ENCODE results near the gene CACNA2D3. TPM values are rescaled to one million over a fixed set of nuclear protein-coding genes. Genes with fewer than 3 reads are reported as not detected.

The CACNA2D3 gene
- total and polyA plus RNA-seq, 3 experiments from 2014 or later: not detected

DNA sequence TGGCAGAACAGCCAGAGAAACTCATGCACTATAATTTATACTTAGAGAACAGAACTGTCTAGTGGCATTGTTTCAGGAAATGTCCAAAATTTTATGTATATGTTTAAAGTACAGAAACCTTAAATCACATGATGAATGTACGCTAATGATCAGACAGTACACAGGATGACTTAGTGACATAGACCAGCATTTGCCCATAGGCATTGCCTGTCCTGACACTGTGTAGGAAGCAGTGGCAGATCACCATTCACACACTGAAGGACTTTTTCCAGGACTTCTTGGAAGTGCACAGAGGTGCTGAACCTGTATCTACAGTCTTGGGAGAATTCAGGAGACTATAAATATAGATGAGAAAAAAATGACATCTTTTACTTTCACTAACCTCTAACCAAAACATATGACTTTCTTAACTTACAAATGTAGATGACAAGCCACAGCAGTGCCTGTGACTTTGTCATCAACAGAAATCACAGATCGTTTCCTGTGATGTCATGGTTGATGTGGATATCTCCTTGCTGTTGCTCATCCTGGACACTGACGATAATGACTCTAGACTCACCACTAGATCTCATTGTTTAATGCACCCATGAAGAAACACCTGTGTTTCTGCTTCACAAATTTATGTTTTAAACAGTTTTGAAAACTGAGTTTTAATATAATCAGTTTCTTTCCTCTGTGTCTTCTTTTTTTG, 183.2 kb downstream of the CACNA2D3 start:
- Mint-ChIP-seq H3K36me3 (no peaks in the 10 kb centered on the region), H3K27ac (no peak overlapping the region), H3K27me3 (no peaks in the 10 kb centered on the region), H3K9me3 (peaks cover 0 to 6% (median 1%) of the 10 kb centered on the region in 5 donors), H3K4me3 (no peak overlapping the region), H3K4me1 (no peaks in the 10 kb centered on the region)
- Histone ChIP-seq H3K27me3 (ENCODE audit: insufficient read depth, low read length, poor library complexity, severe bottlenecking) (no peaks in the 10 kb centered on the region), H3K4me1 (ENCODE audit: insufficient read depth, low read length) (no peaks in the 10 kb centered on the region), H3K9me3 (ENCODE audit: low read length) (no peaks in the 10 kb centered on the region), H3K36me3 (ENCODE audit: insufficient read depth, low read length) (no peaks in the 10 kb centered on the region), H3K4me3 (ENCODE audit: low read length) (no peak overlapping the region), H3K27ac (ENCODE audit: low read depth, low read length) (no peak overlapping the region)
- ChIA-PET CTCF (no interaction called here), POLR2A (no interaction called here)
- DNase-seq: no peak

DNA sequence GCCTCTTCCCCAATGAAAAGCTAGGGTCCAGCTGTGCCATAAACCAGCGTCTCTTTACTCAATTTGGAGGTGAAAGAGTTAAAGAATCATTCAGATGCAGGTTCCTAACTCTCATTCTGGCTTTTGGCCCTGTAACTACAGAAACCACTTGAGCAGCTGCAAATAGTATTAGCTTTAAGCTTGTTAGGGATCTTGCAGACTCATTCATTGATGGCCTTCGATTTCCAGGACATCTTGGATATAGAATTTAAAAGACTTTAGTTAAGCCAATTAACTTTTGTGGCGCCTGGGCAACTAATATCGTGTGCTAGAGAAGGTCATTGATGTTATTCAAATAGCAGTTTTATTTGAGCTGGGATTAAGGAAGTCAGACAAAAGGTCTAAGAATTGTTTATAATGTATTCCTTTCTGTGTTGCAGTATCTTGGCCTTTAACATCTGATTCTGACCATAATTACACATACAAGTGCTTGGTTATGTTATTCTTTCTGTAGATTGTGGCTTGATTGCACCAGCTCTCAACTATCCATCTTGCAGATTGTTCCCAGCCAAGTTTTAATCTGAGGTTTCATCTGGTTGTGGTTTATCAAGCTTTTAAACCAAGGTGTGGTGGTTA, 185.3 kb downstream of the CACNA2D3 start:
- Mint-ChIP-seq H3K4me1 (no peaks in the 10 kb centered on the region), H3K4me3 (no peak overlapping the region), H3K27ac (no peak overlapping the region), H3K9me3 (peaks cover 0 to 6% (median 1%) of the 10 kb centered on the region in 5 donors), H3K36me3 (no peaks in the 10 kb centered on the region), H3K27me3 (no peaks in the 10 kb centered on the region)
- Histone ChIP-seq H3K4me3 (ENCODE audit: low read length) (no peak overlapping the region), H3K36me3 (ENCODE audit: insufficient read depth, low read length) (no peaks in the 10 kb centered on the region), H3K27ac (ENCODE audit: low read depth, low read length) (no peak overlapping the region), H3K4me1 (ENCODE audit: insufficient read depth, low read length) (no peaks in the 10 kb centered on the region), H3K27me3 (ENCODE audit: insufficient read depth, low read length, poor library complexity, severe bottlenecking) (no peaks in the 10 kb centered on the region), H3K9me3 (ENCODE audit: low read length) (no peaks in the 10 kb centered on the region)
- ChIA-PET POLR2A (no interaction called here), CTCF (interaction anchor here (0.9 kb wide), 1 partner anchor 10 kb away, joined by 3 read pairs; no protein-coding TSS in a partner anchor)
- no peak for DNase-seq

DNA sequence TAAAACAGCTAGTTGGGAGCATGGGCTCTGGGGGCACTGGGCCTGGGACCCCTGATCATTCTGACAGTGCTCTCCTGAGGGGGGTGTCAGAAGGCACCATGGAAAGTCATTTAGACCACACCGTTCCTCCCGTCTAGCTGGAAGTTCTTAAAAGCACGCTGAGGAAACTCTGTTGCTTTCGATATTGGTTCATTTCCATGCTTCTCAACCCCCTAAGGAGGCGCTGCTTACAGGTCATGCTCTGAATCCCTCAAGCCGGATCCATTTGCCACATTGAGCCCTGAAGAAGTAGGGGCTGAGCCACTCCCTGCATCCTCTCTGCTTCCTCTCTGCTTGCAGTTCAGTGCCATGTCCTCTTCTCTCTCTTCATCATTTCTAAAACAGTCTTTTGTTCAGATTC, 187.2 kb downstream of the CACNA2D3 start:
- Mint-ChIP-seq H3K27me3 (no peaks in the 10 kb centered on the region), H3K27ac (no peak overlapping the region), H3K9me3 (peaks cover 0 to 6% (median 3%) of the 10 kb centered on the region in 5 donors), H3K36me3 (no peaks in the 10 kb centered on the region), H3K4me1 (no peaks in the 10 kb centered on the region), H3K4me3 (no peak overlapping the region)
- H3K27me3 ChIP-seq (ENCODE audit: insufficient read depth, low read length, poor library complexity, severe bottlenecking): no peaks in the 10 kb centered on the region
- no peak overlapping the region for H3K4me3 ChIP-seq (ENCODE audit: low read length)
- DNase-seq: no peak
- no peaks in the 10 kb centered on the region for H3K9me3 ChIP-seq (ENCODE audit: low read length)
- H3K4me1 ChIP-seq (ENCODE audit: insufficient read depth, low read length): no peaks in the 10 kb centered on the region
- no peaks in the 10 kb centered on the region for H3K36me3 ChIP-seq (ENCODE audit: insufficient read depth, low read length)
- no peak overlapping the region for H3K27ac ChIP-seq (ENCODE audit: low read depth, low read length)
- ChIA-PET POLR2A (no interaction called here), CTCF (no interaction called here)

DNA sequence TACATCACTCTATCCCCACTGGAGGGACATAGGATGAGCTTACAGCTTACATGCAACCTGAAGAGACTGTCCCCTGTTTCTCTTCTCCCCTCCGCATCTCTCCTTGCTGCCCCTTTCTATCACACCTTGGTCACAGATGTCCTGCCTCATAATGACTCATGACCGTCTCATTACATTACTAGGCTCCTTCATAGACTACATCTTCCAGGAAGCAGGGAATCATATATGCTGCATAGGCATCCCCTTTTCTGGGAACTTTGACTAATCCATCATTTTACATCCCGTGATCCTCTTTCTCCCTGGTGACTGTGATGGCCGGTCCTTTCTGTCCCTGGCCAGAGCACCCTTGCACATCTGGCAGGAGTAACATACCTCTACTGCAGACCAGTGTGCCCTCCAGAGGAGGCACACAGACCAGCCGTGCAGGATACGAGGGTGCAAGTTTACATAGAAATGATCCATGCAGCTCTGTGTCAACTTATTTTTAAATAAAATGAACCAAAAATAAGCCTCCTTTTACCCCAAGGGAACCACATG, 188.9 kb downstream of the CACNA2D3 start:
- no peaks in the 10 kb centered on the region for H3K9me3 ChIP-seq (ENCODE audit: low read length)
- Mint-ChIP-seq H3K36me3 (no peaks in the 10 kb centered on the region), H3K4me1 (no peaks in the 10 kb centered on the region), H3K4me3 (no peak overlapping the region), H3K27me3 (no peaks in the 10 kb centered on the region), H3K27ac (no peak overlapping the region), H3K9me3 (peaks cover 0 to 6% (median 3%) of the 10 kb centered on the region in 5 donors)
- H3K27ac ChIP-seq (ENCODE audit: low read depth, low read length): no peak overlapping the region
- no peaks in the 10 kb centered on the region for H3K36me3 ChIP-seq (ENCODE audit: insufficient read depth, low read length)
- DNase-seq: no peak
- H3K4me3 ChIP-seq (ENCODE audit: low read length): no peak overlapping the region
- H3K4me1 ChIP-seq (ENCODE audit: insufficient read depth, low read length): no peaks in the 10 kb centered on the region
- ChIA-PET CTCF (no interaction called here), POLR2A (no interaction called here)
- H3K27me3 ChIP-seq (ENCODE audit: insufficient read depth, low read length, poor library complexity, severe bottlenecking): no peaks in the 10 kb centered on the region

DNA sequence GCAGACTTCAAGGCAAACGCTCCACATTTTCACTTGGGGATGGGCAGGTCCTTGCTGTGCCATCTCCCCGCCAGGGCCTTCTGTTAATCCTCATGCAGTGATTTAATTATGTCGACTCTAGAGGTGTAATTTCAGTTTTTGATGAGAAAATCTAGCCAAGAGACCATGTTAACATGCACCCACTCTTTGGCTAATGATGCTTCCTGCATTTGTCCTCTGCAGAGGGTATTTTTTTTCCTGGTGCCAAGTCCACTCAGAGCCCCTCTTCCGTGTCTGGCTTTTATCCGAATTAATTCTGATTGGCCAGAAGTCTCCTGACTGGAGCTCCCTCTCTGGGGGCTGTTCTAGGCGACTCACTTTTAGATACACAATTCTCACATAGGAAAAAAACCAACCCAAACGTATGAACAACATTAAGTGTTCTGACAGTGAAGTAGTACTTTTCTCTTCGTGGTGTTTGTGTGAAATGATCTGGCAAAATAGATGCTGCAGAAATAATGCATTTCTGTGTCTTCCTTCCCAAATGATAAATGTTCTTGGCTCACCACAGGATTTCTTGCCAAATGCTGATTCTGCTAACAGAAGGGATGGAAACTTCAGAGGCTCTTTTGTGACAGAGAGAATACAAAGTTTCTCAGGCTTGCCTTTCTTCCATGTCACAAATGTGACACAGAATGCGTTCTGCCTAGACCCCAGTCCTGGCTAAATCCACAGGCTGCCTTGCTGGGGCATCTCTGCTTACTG, 190.0 kb downstream of the CACNA2D3 start:
- no peak for DNase-seq
- Mint-ChIP-seq H3K4me3 (no peak overlapping the region), H3K27ac (no peak overlapping the region), H3K27me3 (no peaks in the 10 kb centered on the region), H3K36me3 (no peaks in the 10 kb centered on the region), H3K4me1 (no peaks in the 10 kb centered on the region), H3K9me3 (peaks cover 3 to 8% (median 3%) of the 10 kb centered on the region in 5 donors)
- H3K9me3 ChIP-seq (ENCODE audit: low read length): no peaks in the 10 kb centered on the region
- no peaks in the 10 kb centered on the region for H3K27me3 ChIP-seq (ENCODE audit: insufficient read depth, low read length, poor library complexity, severe bottlenecking)
- H3K4me1 ChIP-seq (ENCODE audit: insufficient read depth, low read length): no peaks in the 10 kb centered on the region
- CTCF ChIA-PET: no interaction called here
- no peak overlapping the region for H3K4me3 ChIP-seq (ENCODE audit: low read length)
- H3K27ac ChIP-seq (ENCODE audit: low read depth, low read length): no peak overlapping the region
- H3K36me3 ChIP-seq (ENCODE audit: insufficient read depth, low read length): no peaks in the 10 kb centered on the region
- POLR2A ChIA-PET: no interaction called here

DNA sequence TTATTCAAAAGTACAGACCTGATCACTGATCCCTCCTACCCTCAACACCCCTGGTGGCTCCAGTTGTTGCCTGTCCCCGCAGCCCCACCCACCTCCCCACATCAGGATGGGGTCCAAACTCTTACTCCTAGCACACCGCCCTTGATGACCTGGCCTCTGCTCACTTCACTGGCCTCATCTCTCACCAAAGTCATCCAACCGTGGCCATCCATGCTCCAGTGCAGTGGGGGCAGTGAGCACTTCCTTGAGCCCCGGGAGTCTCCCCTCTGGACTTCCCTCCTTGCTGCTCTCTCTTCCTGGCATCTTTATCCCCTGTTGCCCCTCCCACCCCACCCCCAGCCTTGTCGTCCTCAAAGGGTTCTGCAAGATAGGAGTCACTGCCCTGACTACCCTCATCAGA, 191.1 kb downstream of the CACNA2D3 start:
- POLR2A ChIA-PET: no interaction called here
- H3K4me3 Mint-ChIP-seq: no peak overlapping the region
- Histone ChIP-seq H3K9me3 (ENCODE audit: low read length) (no peaks in the 10 kb centered on the region), H3K36me3 (ENCODE audit: insufficient read depth, low read length) (no peaks in the 10 kb centered on the region), H3K4me1 (ENCODE audit: insufficient read depth, low read length) (no peaks in the 10 kb centered on the region), H3K4me3 (ENCODE audit: low read length) (no peak overlapping the region), H3K27ac (ENCODE audit: low read depth, low read length) (no peak overlapping the region), H3K27me3 (ENCODE audit: insufficient read depth, low read length, poor library complexity, severe bottlenecking) (no peaks in the 10 kb centered on the region)
- DNase-seq: no peak
- H3K27ac Mint-ChIP-seq: no peak overlapping the region
- CTCF ChIA-PET: no interaction called here
- no peaks in the 10 kb centered on the region for H3K27me3 Mint-ChIP-seq
- no peaks in the 10 kb centered on the region for H3K4me1 Mint-ChIP-seq
- H3K9me3 Mint-ChIP-seq: peaks cover 0 to 8% (median 3%) of the 10 kb centered on the region in 5 donors
- no peaks in the 10 kb centered on the region for H3K36me3 Mint-ChIP-seq

DNA sequence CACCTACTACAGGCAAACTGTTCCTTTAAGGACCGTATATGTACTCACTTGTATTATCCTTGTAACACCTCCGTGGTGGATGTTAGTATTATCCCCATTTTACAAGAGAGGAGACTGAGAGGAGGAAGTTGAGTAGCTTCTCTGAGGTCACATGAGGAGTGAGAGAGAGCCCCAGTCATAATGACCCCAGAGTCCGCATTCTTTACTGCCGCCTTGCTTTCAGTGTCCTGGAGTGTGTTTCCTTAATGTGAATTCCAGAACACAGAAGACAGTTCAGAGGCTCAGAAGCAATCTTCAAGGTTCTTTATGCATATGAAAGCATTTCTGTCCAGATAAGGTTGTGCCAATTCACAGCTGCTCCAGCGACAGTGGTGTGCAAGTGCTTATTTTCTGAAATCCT, 199.2 kb downstream of the CACNA2D3 start:
- Mint-ChIP-seq H3K4me3 (no peak overlapping the region), H3K27ac (no peak overlapping the region), H3K27me3 (no peaks in the 10 kb centered on the region), H3K9me3 (peaks cover 0 to 5% (median 1%) of the 10 kb centered on the region in 5 donors), H3K4me1 (no peaks in the 10 kb centered on the region), H3K36me3 (no peaks in the 10 kb centered on the region)
- Histone ChIP-seq H3K27ac (ENCODE audit: low read depth, low read length) (no peak overlapping the region), H3K4me1 (ENCODE audit: insufficient read depth, low read length) (no peaks in the 10 kb centered on the region), H3K9me3 (ENCODE audit: low read length) (no peaks in the 10 kb centered on the region), H3K27me3 (ENCODE audit: insufficient read depth, low read length, poor library complexity, severe bottlenecking) (no peaks in the 10 kb centered on the region), H3K4me3 (ENCODE audit: low read length) (no peak overlapping the region), H3K36me3 (ENCODE audit: insufficient read depth, low read length) (no peaks in the 10 kb centered on the region)
- no peak for DNase-seq
- CTCF ChIA-PET: no interaction called here
- POLR2A ChIA-PET: no interaction called here

DNA sequence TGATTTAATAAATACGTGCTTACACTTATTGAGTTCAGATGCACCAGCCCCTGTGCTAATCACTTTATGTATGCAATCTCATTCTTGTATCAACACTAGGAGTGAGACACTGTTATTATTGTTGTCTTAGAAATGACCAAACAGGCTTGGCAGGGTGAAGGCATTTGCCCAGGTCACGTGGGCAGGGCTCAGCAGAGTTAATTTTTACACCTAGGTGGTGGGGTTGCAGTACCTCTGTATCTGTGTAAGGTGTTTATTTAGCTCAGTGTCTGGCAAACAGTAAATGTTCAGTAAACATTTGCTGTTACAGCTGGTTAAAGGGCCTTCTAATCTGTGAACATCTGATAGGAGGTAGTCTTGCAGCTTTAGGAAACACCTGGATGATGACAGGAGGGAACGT, 200.0 kb downstream of the CACNA2D3 start:
- CTCF ChIA-PET: no interaction called here
- H3K9me3 Mint-ChIP-seq: peaks cover 0 to 5% (median 0%) of the 10 kb centered on the region in 5 donors
- H3K4me1 Mint-ChIP-seq: no peaks in the 10 kb centered on the region
- no peak overlapping the region for H3K27ac ChIP-seq (ENCODE audit: low read depth, low read length)
- H3K4me3 Mint-ChIP-seq: no peak overlapping the region
- no peaks in the 10 kb centered on the region for H3K9me3 ChIP-seq (ENCODE audit: low read length)
- no peaks in the 10 kb centered on the region for H3K27me3 Mint-ChIP-seq
- H3K4me1 ChIP-seq (ENCODE audit: insufficient read depth, low read length): no peaks in the 10 kb centered on the region
- H3K4me3 ChIP-seq (ENCODE audit: low read length): no peak overlapping the region
- POLR2A ChIA-PET: no interaction called here
- H3K36me3 ChIP-seq (ENCODE audit: insufficient read depth, low read length): no peaks in the 10 kb centered on the region
- DNase-seq: no peak
- H3K36me3 Mint-ChIP-seq: no peaks in the 10 kb centered on the region
- no peaks in the 10 kb centered on the region for H3K27me3 ChIP-seq (ENCODE audit: insufficient read depth, low read length, poor library complexity, severe bottlenecking)
- H3K27ac Mint-ChIP-seq: no peak overlapping the region

Data from CD8-positive, alpha-beta memory T cell (primary cell).